Lower lobe of right lung (tissue), 2 donors: ENCODE data around the gene TRAF4. TPM values are rescaled to one million over a fixed set of nuclear protein-coding genes. Genes with fewer than 3 reads are reported as not detected.
A peak's percentile ranks its signal among the peaks of the same experiment; 100 is the strongest.

Experiments used
- ATAC-seq, 2 donors: fragments of 200-7000 bp; cut with Tn5 transposase; one replicate each; pipeline ENCODE4 v1.9.1; 2020 to 2022; ENCODE audit warnings: mild to moderate bottlenecking in 2 of 2, moderate library complexity in 2 of 2
- DNase-seq: peaks from one replicate; pipeline ENCODE4 v3.0.0-alpha.2; 2020
- H3K27ac ChIP-seq: fragments of 200-600 bp; one replicate; pipeline ENCODE4 v1.8.0; 2022
- H3K27me3 ChIP-seq: fragments of 200-600 bp; one replicate; pipeline ENCODE4 v1.8.0; 2022; ENCODE audit warnings: low read depth
- H3K36me3 ChIP-seq: fragments of 200-600 bp; one replicate; pipeline ENCODE4 v1.8.0; 2022; ENCODE audit warnings: mild to moderate bottlenecking
- H3K4me1 ChIP-seq: fragments of 200-600 bp; one replicate; pipeline ENCODE4 v1.8.0; 2022
- H3K4me3 ChIP-seq: fragments of 200-600 bp; one replicate; pipeline ENCODE4 v1.8.0; 2022; ENCODE audit warnings: mild to moderate bottlenecking
- H3K9me3 ChIP-seq: fragments of 200-600 bp; one replicate; pipeline ENCODE4 v1.8.0; 2022
- intact Hi-C: fragments of 100-400 bp; cut with DNase I; formaldehyde crosslinking; loops from one replicate; pipeline ENCODE4 v1.11.0; 2022
- long read RNA-seq: library from polyadenylated mRNA; unstranded; transcript quantifications from one replicate; pipeline ENCODE4 v2.0.0, GENCODE V29; 2021
- total RNA-seq: library from RNA; stranded (reverse); fragmentation: NEBNext Ultra II Directional; extraction: Animal tissue kit (Norgen Biotek cat#: 25700); gene quantifications from one replicate; pipeline ENCODE4 v1.2.1, GENCODE V29; 2021
- TF ChIP-seq, protein P1 (sequence below): fragments of 200-600 bp; IDR thresholded peaks from one replicate; pipeline ENCODE4 v1.8.0; 2022; ENCODE audit warnings: antibody characterized with exemption, mild to moderate bottlenecking
- donor health status: DM: no; HTN: yes; CAD: no; lungs with severe emphysema.

TRAF4 gene, protein sequence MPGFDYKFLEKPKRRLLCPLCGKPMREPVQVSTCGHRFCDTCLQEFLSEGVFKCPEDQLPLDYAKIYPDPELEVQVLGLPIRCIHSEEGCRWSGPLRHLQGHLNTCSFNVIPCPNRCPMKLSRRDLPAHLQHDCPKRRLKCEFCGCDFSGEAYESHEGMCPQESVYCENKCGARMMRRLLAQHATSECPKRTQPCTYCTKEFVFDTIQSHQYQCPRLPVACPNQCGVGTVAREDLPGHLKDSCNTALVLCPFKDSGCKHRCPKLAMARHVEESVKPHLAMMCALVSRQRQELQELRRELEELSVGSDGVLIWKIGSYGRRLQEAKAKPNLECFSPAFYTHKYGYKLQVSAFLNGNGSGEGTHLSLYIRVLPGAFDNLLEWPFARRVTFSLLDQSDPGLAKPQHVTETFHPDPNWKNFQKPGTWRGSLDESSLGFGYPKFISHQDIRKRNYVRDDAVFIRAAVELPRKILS
- total RNA-seq, result 52.8 TPM
- long read RNA-seq, transcript TRAF4-201 (7 exons, 2,923 nt), result major isoform, 5 of 13 reads
- long read RNA-seq, partial matches to known transcripts, result 2 of 13 reads
- long read RNA-seq, other reads (novel, unspliced or antisense), result 6 of 13 reads

DNA sequence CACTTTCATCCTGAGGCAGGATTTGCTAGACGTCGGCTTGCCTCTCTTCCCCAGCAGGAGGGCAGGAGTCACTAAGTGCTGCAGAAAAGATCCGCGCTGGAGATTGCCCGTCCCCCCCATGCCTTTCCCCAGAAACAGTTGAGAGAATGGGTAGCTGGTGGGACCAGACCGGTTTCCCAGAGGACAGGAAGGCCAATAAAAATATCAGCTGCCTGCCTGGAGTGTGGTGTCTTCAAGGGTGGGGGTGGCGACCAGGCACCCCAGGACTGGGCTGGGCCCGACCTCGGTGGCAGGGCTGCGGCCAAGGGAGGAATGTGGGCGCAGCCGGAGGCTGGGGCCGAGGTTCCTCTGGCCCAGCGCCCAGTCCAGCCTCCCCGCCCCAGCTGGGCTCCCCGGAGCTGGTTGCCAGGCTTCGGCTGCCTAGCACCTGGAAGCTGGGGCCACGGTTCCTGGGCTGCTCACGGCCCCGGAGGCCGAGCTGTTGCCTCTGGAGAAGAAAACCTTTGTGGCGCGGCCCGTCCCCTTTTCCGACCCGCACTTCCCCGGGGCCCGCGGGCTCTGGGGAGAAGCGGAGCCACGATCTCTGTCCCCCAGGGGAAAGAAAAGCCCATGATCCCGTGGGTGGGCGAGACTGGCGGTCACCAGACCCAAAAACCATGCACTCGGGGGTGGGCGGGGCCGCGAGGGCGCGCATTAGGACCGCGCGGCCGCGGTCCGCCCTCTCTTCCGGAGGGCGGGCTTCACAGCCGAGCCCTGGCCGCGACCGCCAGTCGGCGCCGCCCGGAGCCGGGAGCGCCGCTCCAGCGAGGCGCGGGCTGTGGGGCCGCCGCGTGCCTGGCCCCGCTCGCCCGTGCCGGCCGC lies at the start of gene TRAF4:
TSS of gene TRAF4 (plus strand) at position 769 of the 861 bp plus-strand sequence. CDS start 102 bp downstream, outside the sequence.
- DNase-seq (peak; percentile 89), ATAC-seq (peak; percentile 85)
- TF ChIP-seq, protein P1, sequence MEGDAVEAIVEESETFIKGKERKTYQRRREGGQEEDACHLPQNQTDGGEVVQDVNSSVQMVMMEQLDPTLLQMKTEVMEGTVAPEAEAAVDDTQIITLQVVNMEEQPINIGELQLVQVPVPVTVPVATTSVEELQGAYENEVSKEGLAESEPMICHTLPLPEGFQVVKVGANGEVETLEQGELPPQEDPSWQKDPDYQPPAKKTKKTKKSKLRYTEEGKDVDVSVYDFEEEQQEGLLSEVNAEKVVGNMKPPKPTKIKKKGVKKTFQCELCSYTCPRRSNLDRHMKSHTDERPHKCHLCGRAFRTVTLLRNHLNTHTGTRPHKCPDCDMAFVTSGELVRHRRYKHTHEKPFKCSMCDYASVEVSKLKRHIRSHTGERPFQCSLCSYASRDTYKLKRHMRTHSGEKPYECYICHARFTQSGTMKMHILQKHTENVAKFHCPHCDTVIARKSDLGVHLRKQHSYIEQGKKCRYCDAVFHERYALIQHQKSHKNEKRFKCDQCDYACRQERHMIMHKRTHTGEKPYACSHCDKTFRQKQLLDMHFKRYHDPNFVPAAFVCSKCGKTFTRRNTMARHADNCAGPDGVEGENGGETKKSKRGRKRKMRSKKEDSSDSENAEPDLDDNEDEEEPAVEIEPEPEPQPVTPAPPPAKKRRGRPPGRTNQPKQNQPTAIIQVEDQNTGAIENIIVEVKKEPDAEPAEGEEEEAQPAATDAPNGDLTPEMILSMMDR, result peak; percentile 17
- no peaks in the 10 kb centered on the region for H3K9me3 ChIP-seq
- H3K27me3 ChIP-seq, result no peaks in the 10 kb centered on the region
- H3K36me3 ChIP-seq, result peaks cover 16% of the 10 kb centered on the region
- peaks cover 65% of the 10 kb centered on the region for H3K4me1 ChIP-seq
- intact Hi-C loops, result no loop called here
- H3K4me3 ChIP-seq, result peak within 1 kb of the TSS; percentile 74
- peak within 1 kb of the TSS; percentile 94 for H3K27ac ChIP-seq

DNA sequence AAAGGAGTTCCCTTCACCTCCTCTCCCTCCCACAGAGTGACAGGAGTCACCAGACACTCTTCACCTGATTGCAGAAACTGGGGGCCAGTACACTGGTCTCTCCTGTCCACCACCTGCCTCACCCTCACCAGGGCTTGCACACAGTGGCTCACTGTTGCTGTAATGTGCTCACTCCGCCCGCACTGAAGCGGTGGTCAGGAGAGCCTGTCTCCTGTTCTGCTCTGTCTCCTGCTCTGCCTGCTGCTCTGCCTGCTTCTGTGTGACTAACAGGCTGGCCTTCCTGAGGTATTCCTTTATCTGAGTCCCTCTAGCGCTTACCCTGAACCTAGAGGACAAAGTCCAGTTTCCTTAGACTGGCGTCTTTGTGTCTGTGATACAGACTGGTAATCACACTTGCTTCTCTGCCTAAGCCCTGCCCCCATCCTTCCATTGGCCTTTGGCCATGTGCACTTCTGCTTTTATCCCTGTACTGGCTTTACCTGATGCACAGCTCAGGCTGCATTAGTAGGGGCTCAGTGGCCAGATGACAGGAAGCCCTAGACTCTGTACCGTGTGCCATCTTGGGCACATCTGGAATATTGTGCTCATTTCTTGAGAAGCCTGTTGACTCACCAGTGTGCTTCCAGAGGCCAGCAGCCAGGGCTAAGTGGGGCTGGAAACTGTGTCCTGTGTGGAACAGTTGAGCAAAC lies 45.4 kb upstream of the TRAF4 start:
- no peaks in the 10 kb centered on the region for H3K9me3 ChIP-seq
- intact Hi-C loops, result no loop called here
- no peak overlapping the region for H3K4me3 ChIP-seq
- H3K27ac ChIP-seq, result no peak overlapping the region
- DNase-seq, result no peak
- ATAC-seq, result no peak
- H3K27me3 ChIP-seq, result no peaks in the 10 kb centered on the region
- H3K4me1 ChIP-seq, result no peaks in the 10 kb centered on the region
- peaks cover 100% of the 10 kb centered on the region for H3K36me3 ChIP-seq
- TF ChIP-seq, protein P1, result no peak

DNA sequence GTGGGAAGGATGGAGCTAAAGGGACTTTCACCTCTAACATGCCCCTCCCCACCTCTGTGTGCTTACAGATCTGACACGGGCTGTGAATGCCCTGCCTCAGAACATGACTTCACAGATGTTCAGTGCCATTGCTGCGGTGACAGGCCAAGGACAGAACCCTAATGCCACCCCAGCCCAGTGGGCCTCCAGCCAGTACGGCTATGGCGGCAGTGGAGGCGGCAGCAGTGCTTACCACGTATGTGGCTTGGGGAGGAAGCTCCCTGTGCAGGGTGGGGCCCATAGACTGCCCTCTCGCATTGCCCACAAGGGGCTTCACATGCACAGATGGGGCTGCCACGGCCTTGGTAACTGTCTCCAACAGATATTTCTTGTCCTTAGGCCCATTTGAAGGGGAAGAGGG lies 43.5 kb upstream of the TRAF4 start:
- intact Hi-C loops, result no loop called here
- ATAC-seq (no peak), DNase-seq (no peak)
- Histone ChIP-seq H3K27me3 (no peaks in the 10 kb centered on the region), H3K4me1 (no peaks in the 10 kb centered on the region), H3K4me3 (no peak overlapping the region), H3K9me3 (no peaks in the 10 kb centered on the region), H3K36me3 (peaks cover 94% of the 10 kb centered on the region), H3K27ac (no peak overlapping the region)
- TF ChIP-seq, protein P1, result no peak

DNA sequence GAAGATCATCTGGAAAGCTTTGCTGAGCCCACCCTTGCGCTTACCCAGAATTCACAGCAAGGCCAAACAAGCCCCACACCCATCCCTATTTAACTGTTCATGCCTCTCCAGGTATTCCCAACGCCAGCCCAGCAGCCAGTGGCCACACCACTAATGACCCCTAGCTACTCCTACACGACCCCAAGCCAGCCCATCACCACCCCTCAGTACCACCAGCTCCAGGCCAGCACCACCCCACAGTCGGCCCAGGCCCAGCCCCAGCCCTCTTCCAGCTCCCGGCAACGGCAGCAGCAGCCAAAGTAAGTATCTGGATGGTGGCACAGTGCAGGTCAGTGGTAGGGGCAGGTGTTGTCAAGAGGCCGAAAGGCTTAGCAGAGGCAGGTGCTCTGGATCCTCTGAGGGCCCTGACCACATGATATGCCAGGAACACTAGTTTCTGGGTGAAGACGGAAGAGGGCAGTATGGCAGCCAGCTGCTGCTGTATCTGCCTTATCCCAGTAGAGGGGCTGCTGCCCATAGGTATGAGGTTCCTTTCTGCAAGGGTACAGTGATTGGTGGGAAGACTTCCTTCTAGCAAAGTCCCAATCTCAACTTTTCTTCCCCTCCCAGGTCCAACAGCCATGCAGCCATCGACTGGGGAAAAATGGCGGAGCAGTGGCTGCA lies 42.9 kb upstream of the TRAF4 start:
- intact Hi-C loops, result no loop called here
- no peaks in the 10 kb centered on the region for H3K4me1 ChIP-seq
- peaks cover 88% of the 10 kb centered on the region for H3K36me3 ChIP-seq
- DNase-seq (no peak), ATAC-seq (no peak)
- H3K9me3 ChIP-seq, result no peaks in the 10 kb centered on the region
- TF ChIP-seq, protein P1, result no peak
- H3K27me3 ChIP-seq, result no peaks in the 10 kb centered on the region
- H3K4me3 ChIP-seq, result no peak overlapping the region
- no peak overlapping the region for H3K27ac ChIP-seq
